GM19455 (cell line): ENCODE measurements around the gene SUB1.

Experiments
- ATAC-seq: cut with Tn5 transposase; IDR thresholded peaks from one replicate; pipeline ENCODE4 v1.9.1; 2021; ENCODE audit not compliant: unreplicated experiment

The SUB1 gene

DNA sequence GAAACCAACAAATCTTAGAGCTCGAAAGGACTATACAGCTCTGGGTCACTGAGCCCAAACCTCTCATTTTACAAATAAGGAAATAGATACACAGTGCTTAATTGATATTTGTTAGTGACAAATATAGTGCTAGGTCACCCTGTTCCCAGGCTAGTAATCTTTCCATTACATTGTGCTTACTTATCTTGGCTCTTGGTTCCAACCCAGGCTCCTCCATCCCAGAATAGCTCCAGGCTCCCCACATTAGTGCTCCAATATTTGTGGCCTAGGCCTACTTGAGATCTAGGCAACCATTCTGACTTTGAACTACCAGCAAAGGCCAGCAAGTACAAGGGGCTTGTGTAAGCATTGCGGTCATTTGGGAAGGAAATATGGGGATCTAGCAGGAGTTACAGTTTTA is 21.7 kb upstream of the SUB1 start:
- no peak for ATAC-seq

- no peak for ATAC-seq
These were observed 20.2 kb upstream of the SUB1 start for GRCh38 chr5:32565145-32565544.

- no peak for ATAC-seq
These were observed 18.8 kb upstream of the SUB1 start for GRCh38 chr5:32566319-32567111.

DNA sequence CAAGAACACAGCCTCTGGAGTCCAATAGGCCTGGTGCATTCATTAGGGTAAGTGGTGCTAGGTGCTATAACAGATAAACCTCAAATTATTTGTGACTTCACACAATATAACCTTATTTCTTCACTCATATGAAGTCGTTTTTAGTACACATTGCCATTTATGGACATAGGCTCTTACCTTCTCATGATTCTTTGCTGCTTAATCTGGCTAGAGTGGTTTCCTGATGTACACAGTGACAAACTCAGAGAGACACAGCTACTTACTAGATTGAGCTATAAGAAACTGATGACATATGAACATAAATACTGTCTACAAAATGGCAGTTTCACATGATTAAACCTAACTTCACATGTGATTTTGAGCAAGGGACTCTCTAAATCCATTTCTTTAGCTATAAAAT is 14.2 kb upstream of the SUB1 start:
- no peak for ATAC-seq

- peak; percentile 91 for ATAC-seq
These were observed 12.4 kb upstream of the SUB1 start for GRCh38 chr5:32572778-32573480.

DNA sequence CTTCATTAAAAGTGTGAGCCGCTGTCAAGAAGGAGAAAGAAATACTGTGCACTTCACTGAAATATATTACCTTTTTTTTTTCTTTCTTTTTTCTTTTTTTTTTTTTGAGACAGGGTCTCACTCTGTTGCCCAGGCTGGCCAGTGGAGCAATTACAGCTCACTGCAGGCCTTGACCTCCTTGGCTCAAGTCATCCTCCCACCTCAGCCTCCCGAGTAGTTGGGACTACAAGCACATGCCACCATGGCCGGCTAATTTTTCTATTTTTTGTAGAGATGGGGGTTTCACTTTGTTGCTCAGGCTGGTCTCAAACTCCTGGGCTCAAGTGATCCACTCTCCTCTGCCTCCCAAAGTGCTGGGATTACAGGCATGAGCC is 11.9 kb upstream of the SUB1 start:
- peak; percentile 11 for ATAC-seq

GRCh38 chr5:32574540-32575175 is 10.7 kb upstream of the SUB1 start:
- no peak for ATAC-seq

DNA sequence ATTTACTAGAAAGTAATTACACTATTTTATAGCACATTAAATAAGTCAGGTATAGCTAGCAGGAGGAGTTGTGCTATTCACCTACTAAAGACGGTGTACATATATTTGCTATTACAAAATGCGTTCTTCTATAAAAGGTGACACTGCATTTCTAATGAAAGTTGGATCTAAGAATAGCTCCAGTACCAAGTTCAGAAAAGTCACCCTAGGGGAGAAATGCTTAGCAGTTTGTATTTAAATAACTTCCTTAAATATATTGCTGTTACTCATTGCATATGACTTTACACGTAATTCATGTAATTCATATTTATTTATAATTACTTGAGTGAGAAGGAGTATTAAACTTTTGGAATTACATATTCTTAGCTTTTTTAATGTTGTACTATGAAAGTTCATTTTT is 7.0 kb upstream of the SUB1 start:
- ATAC-seq: no peak

- ATAC-seq: no peak
These were observed 6.6 kb upstream of the SUB1 start for GRCh38 chr5:32578764-32579163.

DNA sequence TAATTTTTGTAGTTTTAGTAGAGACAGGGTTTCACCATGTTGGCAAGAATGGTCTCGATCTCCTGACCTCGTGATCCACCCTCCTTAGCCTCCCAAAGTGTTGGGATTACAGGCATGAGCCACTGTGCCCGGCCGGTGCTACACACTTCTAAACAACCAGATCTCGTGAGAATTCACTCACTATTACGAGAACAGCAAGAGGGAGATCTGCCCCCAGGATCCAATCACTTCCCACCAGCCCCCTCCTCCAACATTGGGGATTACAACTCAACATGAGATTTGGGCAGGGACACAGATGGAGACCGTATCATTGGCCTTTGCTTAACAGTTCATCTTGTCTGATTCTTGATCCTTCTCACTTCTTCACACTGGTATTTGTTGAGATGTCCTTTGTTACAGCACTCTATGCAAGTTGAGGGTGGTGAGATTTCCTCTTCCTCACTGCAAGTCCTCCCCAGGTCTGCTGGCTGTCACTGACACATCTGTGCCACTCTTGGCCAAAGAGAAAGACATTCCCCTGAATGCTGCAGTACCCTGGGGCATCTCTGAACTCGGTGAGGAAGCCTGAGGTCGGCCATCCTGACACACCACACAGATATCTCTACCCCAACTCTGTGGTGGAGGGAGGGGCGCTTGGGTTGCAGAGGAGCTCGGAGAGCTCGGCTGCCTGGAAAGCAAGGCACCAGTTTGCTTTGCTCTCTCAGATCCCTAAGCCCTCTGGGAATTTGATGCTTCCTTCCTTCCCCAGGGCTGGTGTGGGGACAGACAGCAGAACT is 4.2 kb upstream of the SUB1 start:
- no peak for ATAC-seq

DNA sequence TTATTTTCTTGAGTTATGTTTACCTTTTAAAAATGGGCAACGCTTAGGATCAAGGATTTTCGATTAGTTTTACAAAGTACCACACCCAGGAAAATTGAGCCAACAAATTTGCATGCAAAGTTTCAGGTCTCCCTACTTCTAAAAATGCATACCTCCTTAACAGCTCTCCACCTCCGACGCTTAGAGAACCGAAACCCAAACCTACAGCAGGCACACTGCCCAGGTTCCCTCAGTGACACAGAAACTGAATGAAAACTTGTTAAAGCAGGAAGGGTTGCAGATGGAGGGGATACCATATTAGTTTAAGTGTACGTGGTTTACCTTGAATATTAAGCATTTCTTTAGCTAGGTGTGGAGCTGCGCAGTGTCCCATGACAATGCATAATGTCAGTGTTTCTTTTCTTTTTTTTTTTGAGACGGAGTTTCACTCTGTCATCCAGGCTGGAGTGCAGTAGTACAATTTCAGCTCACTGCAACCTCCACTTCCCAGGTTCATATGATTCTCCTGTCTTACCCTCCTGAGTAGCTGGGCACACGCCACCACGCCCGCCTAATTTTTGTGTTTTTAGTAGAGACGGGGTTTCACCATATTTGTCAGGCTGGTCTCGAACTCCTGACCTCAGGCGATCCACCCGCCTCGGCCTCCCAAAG is 1.6 kb upstream of the SUB1 start:
- peak; percentile 70 for ATAC-seq

DNA sequence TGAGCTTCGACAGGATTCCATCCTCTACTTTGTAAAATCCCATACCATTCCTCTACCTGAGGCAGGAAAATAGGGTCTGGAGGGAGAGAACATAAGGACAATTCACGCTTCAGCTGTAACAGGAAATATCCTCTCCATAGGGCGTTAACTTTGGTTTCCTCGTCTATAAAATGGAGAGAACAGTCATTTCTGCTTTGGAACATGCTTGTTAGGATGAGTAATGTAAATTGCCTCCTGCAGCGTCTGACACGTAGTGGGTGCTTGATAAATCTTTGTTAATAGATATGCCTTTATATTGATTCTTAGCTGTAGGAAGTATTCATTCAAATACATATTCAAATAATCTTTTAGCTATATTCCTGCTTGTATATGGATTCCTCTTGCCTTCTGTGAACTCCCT is 711 bp upstream of the SUB1 start:
- ATAC-seq: no peak

DNA sequence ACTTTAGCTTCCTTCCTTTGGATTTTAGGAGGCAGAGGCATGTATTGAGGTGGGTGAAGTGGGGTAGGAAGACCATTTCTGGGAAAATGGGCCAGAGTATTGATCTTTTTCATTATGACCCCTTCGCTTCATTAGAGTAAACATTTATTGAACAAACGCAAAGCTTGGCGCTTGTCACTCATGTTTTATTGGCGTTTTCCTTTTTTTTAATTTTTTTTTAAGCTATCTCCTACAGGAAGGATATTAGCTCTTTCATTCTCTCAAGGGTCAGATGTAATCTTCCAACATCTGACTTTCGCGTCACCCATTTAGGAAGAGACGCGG is 273 bp upstream of the SUB1 start:
- ATAC-seq: no peak

- no peak for ATAC-seq
These were observed 881 bp downstream of the SUB1 start for GRCh38 chr5:32586276-32586599.

- no peak for ATAC-seq
These were observed 1.8 kb downstream of the SUB1 start for GRCh38 chr5:32587067-32587551.

DNA sequence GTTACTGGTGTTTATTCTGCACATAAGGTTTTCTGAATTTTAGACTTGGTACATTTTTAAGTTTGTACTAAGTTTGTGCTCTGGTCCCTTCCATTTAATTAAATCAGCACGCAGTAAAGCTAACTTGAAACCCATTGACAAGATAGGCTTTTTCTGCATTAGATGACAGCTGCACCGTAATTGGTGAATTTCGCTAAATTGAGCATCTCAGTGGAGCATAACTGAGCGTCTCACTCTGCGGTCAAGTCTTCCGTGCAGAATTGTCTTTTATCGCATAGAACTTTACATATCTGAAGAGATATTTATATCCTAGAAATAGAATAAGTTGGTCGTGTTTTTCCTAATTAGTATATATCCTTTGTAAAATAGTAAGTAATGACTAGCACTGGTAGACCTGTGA is 4.1 kb downstream of the SUB1 start:
- ATAC-seq: no peak

DNA sequence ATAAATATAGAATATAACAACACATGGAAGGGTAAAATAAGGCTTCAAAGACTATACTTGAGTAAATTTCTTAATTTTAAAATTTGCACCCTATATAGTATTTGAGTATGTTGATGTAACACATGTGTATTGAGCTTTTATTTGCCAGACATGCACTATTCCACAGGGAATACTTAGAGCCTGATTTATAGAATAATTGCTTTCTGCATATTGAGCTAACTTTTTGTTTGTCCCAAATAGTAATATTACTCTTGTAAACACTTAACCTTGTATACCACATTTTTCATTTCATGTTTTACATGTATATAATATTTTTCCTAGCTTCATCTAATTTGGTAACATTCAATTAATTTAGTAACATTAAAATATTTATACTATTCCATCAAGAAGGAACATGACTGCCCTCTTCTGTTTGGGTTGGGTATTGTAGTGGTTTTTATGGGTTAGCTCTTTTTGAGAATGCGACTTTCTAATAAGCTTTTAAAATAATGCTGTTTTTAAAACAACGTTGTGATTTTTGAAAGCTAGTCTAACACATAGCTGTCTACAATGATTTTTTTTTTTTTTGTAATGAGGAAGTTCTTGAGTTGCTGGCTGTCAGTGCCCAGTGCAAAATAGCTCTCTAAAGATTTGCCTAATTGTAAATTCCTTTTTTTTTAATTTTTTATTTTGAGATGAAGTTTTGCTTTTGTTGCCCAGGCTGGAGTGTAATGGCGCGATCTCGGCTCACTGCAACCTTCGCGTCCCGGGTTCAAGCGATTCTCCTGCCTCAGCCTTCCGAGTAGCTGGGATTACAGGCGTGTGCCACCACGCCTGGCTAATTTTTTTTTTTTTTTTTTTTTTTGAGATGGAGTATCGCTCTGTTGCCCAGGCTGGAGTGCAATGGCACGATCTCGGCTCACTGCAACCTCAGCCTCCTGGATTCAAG is 4.8 kb downstream of the SUB1 start:
- ATAC-seq: no peak

- ATAC-seq: no peak
These were observed 9.8 kb downstream of the SUB1 start for GRCh38 chr5:32595118-32595517.

GRCh38 chr5:32597041-32597629 is 11.8 kb downstream of the SUB1 start:
- no peak for ATAC-seq
